HCT116 (cell line): ENCODE results near the gene CCNK. TPM values are rescaled to one million over a fixed set of nuclear protein-coding genes. Genes with fewer than 3 reads are reported as not detected.

Source experiments
- ATAC-seq: fragments of 200-7000 bp; cut with Tn5 transposase; 2 replicates; pipeline ENCODE4 v1.9.1; 2020; ENCODE audit warnings: mild to moderate bottlenecking, moderate library complexity
- BruUV-seq: library from RNA; stranded (reverse); fragments of 400-500 nt; replicated peaks from 2 replicates; lab custom pipeline; 2021; lab: Mats Ljungman, UMichigan
- CTCF ChIA-PET: fragments of 300-600 bp; sonication (Branson Sonifier 250); formaldehyde crosslinking; loops from one replicate; lab custom pipeline; 2021; ENCODE audit warnings: antibody characterized with exemption; lab: Charles Lee
- POLR2A ChIA-PET: fragments of 300-600, 350-600 bp; sonication (Branson Sonifier 250); formaldehyde crosslinking; loops from one replicate; lab custom pipeline; 2021; ENCODE audit warnings: antibody characterized with exemption; lab: Charles Lee
- RAD21 ChIA-PET, 2 experiments: fragments of 300-600 bp; sonication (Branson Sonifier 250); formaldehyde crosslinking; loops; one replicate each; lab custom pipeline; 2023; ENCODE audit warnings: low total read pairs in 2 of 2; ENCODE audit not compliant: uncharacterized antibody in 2 of 2, unreplicated experiment in 2 of 2, low non-redundant PET in 1 of 2; lab: Charles Lee
- DNase-seq: peaks from one replicate; pipeline ENCODE4 v3.0.0-alpha.2; 2010; ENCODE audit warnings: low read depth, low spot score
- H2AFZ ChIP-seq: fragments of 200-600 bp; shearing (Covaris generic), sonication (generic); 2 replicates; pipeline ENCODE4 v1.6.1; 2017; ENCODE audit warnings: low read depth, mixed run types, mixed read lengths, antibody characterized with exemption, low read length; ENCODE audit not compliant: poor library complexity, severe bottlenecking
- H3K27ac ChIP-seq: 2 replicates; pipeline ENCODE4 v1.5.1; 2012; ENCODE audit warnings: low read depth, low read length
- H3K27me3 ChIP-seq: fragments of 200-600 bp; sonication (generic); 2 replicates; pipeline ENCODE4 v1.6.1; 2016; ENCODE audit warnings: mixed run types, low read length, mixed read lengths; ENCODE audit not compliant: insufficient read depth
- H3K36me3 ChIP-seq, 2 experiments: fragments of 200-500 bp in 1 of 2; fragments of 200-600 bp in 1 of 2; sonication (Bioruptor generic) in 1 of 2; sonication (generic) in 1 of 2; 2 replicates each; pipeline versions ENCODE4 v1.5.1 to v1.6.1; 2014 to 2016; ENCODE audit warnings: low read length in 2 of 2, inconsistent platforms in 1 of 2, mixed read lengths in 1 of 2, mixed run types in 1 of 2; ENCODE audit not compliant: insufficient read depth in 2 of 2, control insufficient read depth in 1 of 2
- H3K4me1 ChIP-seq, 2 experiments: fragments of 200-600 bp in 1 of 2; sonication (generic) in 1 of 2; 2 replicates each; pipeline versions ENCODE4 v1.5.1 to v1.6.1; 2012 to 2017; ENCODE audit warnings: low read length in 2 of 2, inconsistent platforms in 1 of 2, mild to moderate bottlenecking in 1 of 2, mixed read lengths in 1 of 2, mixed run types in 1 of 2, moderate library complexity in 1 of 2; ENCODE audit not compliant: insufficient read depth in 2 of 2, control insufficient read depth in 1 of 2
- H3K4me2 ChIP-seq: fragments of 200-600 bp; sonication (generic); 2 replicates; pipeline ENCODE4 v1.6.1; 2017; ENCODE audit warnings: mixed run types, low read length, mixed read lengths
- H3K4me3 ChIP-seq, 2 experiments: fragments of 200-600 bp in 1 of 2; sonication (generic) in 1 of 2; replicated peaks in 1 of 2; 2 replicates each; pipeline ENCODE4 v1.5.1; 2011 to 2016; ENCODE audit warnings: low read length in 2 of 2, control low read depth in 1 of 2, low read depth in 1 of 2, mild to moderate bottlenecking in 1 of 2, mixed read lengths in 1 of 2, mixed run types in 1 of 2
- H3K79me2 ChIP-seq: fragments of 200-600 bp; sonication (generic); 2 replicates; pipeline ENCODE4 v1.6.1; 2017; ENCODE audit warnings: mild to moderate bottlenecking, mixed run types, low read length, moderate library complexity, mixed read lengths; ENCODE audit not compliant: insufficient read depth
- H3K9ac ChIP-seq: fragments of 200-600 bp; sonication (generic); 2 replicates; pipeline ENCODE4 v1.6.1; 2016; ENCODE audit warnings: low read length, mixed read lengths
- H3K9me2 ChIP-seq: fragments of 200-600 bp; sonication (generic), shearing (Covaris generic); 2 replicates; pipeline ENCODE4 v1.6.1; 2017; ENCODE audit warnings: mixed run types, mild to moderate bottlenecking, moderate library complexity; ENCODE audit not compliant: insufficient read depth
- H3K9me3 ChIP-seq, 2 experiments: fragments of 200-500 bp in 1 of 2; fragments of 200-600 bp in 1 of 2; sonication (Bioruptor generic) in 1 of 2; sonication (generic) in 1 of 2; 2 replicates each; pipeline ENCODE4 v1.6.1; 2014 to 2017; ENCODE audit warnings: low read length in 2 of 2, mixed read lengths in 2 of 2, inconsistent platforms in 1 of 2, low read depth in 1 of 2, mild to moderate bottlenecking in 1 of 2, mixed run types in 1 of 2, moderate library complexity in 1 of 2; ENCODE audit not compliant: control insufficient read depth in 1 of 2, insufficient read depth in 1 of 2
- H4K20me1 ChIP-seq: fragments of 200-600 bp; sonication (generic), shearing (Covaris generic); 2 replicates; pipeline ENCODE4 v1.6.1; 2017; ENCODE audit warnings: mixed run types, mild to moderate bottlenecking, moderate library complexity; ENCODE audit not compliant: insufficient read depth
- ATF3 ChIP-seq: IDR thresholded peaks from 2 replicates; pipeline ENCODE4 v1.6.1; 2012
- CEBPB ChIP-seq: IDR thresholded peaks from 2 replicates; pipeline ENCODE4 v1.6.1; 2012; ENCODE audit warnings: low read depth
- EGR1 ChIP-seq: IDR thresholded peaks from 2 replicates; pipeline ENCODE4 v1.6.1; 2012; ENCODE audit warnings: low read depth
- ELF1 ChIP-seq: IDR thresholded peaks from 2 replicates; pipeline ENCODE4 v1.6.1; 2012; ENCODE audit warnings: low read depth, borderline replicate concordance
- EZH2phosphoT487 ChIP-seq: fragments of 200-600 bp; IDR thresholded peaks from 2 replicates; pipeline ENCODE4 v1.6.1; 2018; ENCODE audit warnings: antibody characterized with exemption, borderline replicate concordance
- FOSL1 ChIP-seq: IDR thresholded peaks from 2 replicates; pipeline ENCODE4 v1.6.1; 2012; ENCODE audit warnings: low read depth
- JUND ChIP-seq: IDR thresholded peaks from 2 replicates; pipeline ENCODE4 v1.6.1; 2012
- POLR2AphosphoS5 ChIP-seq: IDR thresholded peaks from 2 replicates; pipeline ENCODE4 v1.6.1; 2011; ENCODE audit warnings: mild to moderate bottlenecking, low read depth, low read length, moderate library complexity
- SIN3A ChIP-seq: IDR thresholded peaks from 2 replicates; pipeline ENCODE4 v1.6.1; 2012; ENCODE audit warnings: low read depth
- SP1 ChIP-seq: IDR thresholded peaks from 2 replicates; pipeline ENCODE4 v1.6.1; 2012; ENCODE audit warnings: low read depth
- SRF ChIP-seq: IDR thresholded peaks from 2 replicates; pipeline ENCODE4 v1.6.1; 2012; ENCODE audit warnings: low read depth
- TCF7L2 ChIP-seq: IDR thresholded peaks from 2 replicates; pipeline ENCODE4 v1.7.0; 2011; ENCODE audit warnings: borderline replicate concordance, inconsistent platforms; ENCODE audit not compliant: insufficient read depth, insufficient read length; ENCODE audit errors: extremely low read depth
- intact Hi-C: fragments of 100-400 bp; cut with micrococcal nuclease; formaldehyde crosslinking; loops from 2 replicates; pipeline ENCODE4 v1.10.0; 2022
- total RNA-seq: library from RNA; stranded (reverse); gene quantifications from one replicate; pipeline ENCODE4 v1.2.1, GENCODE V29; 2021; ENCODE audit not compliant: unreplicated experiment
- TF ChIP-seq, protein P1 (sequence below): IDR thresholded peaks from 2 replicates; pipeline ENCODE4 v1.6.1; 2012
- TF ChIP-seq, protein P2 (sequence below): IDR thresholded peaks from 2 replicates; pipeline ENCODE4 v1.6.1; 2011; ENCODE audit warnings: mild to moderate bottlenecking, low read length, moderate library complexity; ENCODE audit not compliant: insufficient replicate concordance; ENCODE audit errors: extremely low read depth

The CCNK gene
- total RNA-seq, 1 experiment from 2014 or later = 68.2 TPM

- DNase-seq (no peak), ATAC-seq (no peak)
- intact Hi-C loops = no loop called here
- no peaks in the 10 kb centered on the region for H3K9me2 ChIP-seq
- H3K79me2 ChIP-seq = peaks cover 38% of the 10 kb centered on the region
- no peak overlapping the region for H3K4me3 ChIP-seq
- POLR2A ChIA-PET = no interaction called here
- H3K27ac ChIP-seq = no peak overlapping the region
- H3K4me2 ChIP-seq = no peak overlapping the region
- no peaks in the 10 kb centered on the region for H3K27me3 ChIP-seq
- RAD21 ChIA-PET = no interaction called here
- CTCF ChIA-PET = no interaction called here
- BruUV-seq = no TSS peak
- no peak overlapping the region for H2AFZ ChIP-seq
- H3K4me1 ChIP-seq = peaks cover 0 to 8% of the 10 kb centered on the region in 2 experiments; a peak in 2 of 4 replicates
- H3K36me3 ChIP-seq = no peaks in the 10 kb centered on the region
- no peaks in the 10 kb centered on the region for H4K20me1 ChIP-seq
- no peaks in the 10 kb centered on the region for H3K9me3 ChIP-seq
- no peak overlapping the region for H3K9ac ChIP-seq
- TF ChIP-seq FOSL1 (no peak), ELF1 (no peak), TCF7L2 (no peak), ATF3 (no peak), CEBPB (no peak), SIN3A (no peak), POLR2AphosphoS5 (no peak)
- TF ChIP-seq, protein P1, sequence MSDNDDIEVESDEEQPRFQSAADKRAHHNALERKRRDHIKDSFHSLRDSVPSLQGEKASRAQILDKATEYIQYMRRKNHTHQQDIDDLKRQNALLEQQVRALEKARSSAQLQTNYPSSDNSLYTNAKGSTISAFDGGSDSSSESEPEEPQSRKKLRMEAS = no peak
Observed at GRCh38 chr14:99551034-99551922, 70.1 kb downstream of the CCNK start.

DNA sequence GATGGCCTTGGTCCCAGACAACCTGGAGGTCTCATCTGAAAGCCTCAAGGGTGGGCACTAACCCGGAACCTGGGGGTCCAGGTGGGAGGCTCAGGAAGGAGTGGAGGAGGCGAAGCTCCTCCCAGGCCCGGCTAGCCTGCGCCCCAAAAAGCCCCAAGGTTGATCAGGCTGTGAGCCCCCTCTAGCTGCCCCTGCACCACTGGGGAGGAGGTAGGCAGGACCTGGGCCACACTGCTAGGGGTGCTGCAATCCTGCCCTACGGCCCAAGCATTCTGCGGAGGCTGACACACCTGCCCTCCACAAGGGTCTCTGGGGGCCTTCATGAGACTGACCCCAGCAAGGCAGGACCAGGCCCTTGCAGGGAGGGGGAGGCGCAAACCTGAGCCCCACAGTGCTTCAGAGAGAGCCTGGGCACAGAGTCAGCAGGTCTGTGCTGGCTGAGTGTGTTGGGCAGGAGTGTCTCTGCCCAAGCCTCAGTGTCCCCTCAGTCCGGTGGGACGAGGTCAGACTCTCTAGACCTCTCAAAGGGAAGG, 70.9 kb downstream of the CCNK start:
- no peaks in the 10 kb centered on the region for H4K20me1 ChIP-seq
- ATAC-seq (no peak), DNase-seq (no peak)
- peaks cover 0 to 8% of the 10 kb centered on the region in 2 experiments; a peak in 2 of 4 replicates for H3K4me1 ChIP-seq
- no peaks in the 10 kb centered on the region for H3K27me3 ChIP-seq
- H3K4me2 ChIP-seq = no peak overlapping the region
- peaks cover 38% of the 10 kb centered on the region for H3K79me2 ChIP-seq
- no peaks in the 10 kb centered on the region for H3K36me3 ChIP-seq
- ChIA-PET CTCF (no interaction called here), POLR2A (no interaction called here), RAD21 (no interaction called here)
- H3K27ac ChIP-seq = no peak overlapping the region
- no peak overlapping the region for H3K9ac ChIP-seq
- no peak overlapping the region for H3K4me3 ChIP-seq
- H3K9me3 ChIP-seq = no peaks in the 10 kb centered on the region
- intact Hi-C loops = no loop called here
- no peaks in the 10 kb centered on the region for H3K9me2 ChIP-seq
- no TSS peak for BruUV-seq
- H2AFZ ChIP-seq = no peak overlapping the region
- no peak for TF ChIP-seq TCF7L2
- no peak for TF ChIP-seq JUND
- TF ChIP-seq SRF = no peak
- no peak for TF ChIP-seq EGR1
- TF ChIP-seq SP1 = no peak
- no peak for TF ChIP-seq ELF1
- TF ChIP-seq EZH2phosphoT487 = no peak
- no peak for TF ChIP-seq FOSL1
- TF ChIP-seq, protein P2, sequence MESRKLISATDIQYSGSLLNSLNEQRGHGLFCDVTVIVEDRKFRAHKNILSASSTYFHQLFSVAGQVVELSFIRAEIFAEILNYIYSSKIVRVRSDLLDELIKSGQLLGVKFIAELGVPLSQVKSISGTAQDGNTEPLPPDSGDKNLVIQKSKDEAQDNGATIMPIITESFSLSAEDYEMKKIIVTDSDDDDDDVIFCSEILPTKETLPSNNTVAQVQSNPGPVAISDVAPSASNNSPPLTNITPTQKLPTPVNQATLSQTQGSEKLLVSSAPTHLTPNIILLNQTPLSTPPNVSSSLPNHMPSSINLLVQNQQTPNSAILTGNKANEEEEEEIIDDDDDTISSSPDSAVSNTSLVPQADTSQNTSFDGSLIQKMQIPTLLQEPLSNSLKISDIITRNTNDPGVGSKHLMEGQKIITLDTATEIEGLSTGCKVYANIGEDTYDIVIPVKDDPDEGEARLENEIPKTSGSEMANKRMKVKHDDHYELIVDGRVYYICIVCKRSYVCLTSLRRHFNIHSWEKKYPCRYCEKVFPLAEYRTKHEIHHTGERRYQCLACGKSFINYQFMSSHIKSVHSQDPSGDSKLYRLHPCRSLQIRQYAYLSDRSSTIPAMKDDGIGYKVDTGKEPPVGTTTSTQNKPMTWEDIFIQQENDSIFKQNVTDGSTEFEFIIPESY = no peak
